Measurements from ENCODE around the gene ELFN1.

The ELFN1 gene

GRCh38 chr7:1787681-1788235 is 117.7 kb downstream of the ELFN1 start:
- DNase-seq (ENCODE audit: low read depth) = no peak
- no peak overlapping the region for H3K4me3 ChIP-seq (ENCODE audit: low read length)
- TF ChIP-seq CTCF (conservative IDR thresholded peaks at IDR 0.05; ENCODE audit: low read length) = no peak

GRCh38 chr7:1794888-1795542 is 124.9 kb downstream of the ELFN1 start:
- no peak overlapping the region for H3K4me3 ChIP-seq (ENCODE audit: low read length)
- TF ChIP-seq CTCF (conservative IDR thresholded peaks at IDR 0.05; ENCODE audit: low read length) = no peak
- DNase-seq (ENCODE audit: low read depth) = no peak

All from AG10803 (cell line).